ENCODE data around the gene CNOT8. TPM values are rescaled to one million over a fixed set of nuclear protein-coding genes. Genes with fewer than 3 reads are reported as not detected.

The CNOT8 gene
- total and polyA plus RNA-seq, 2 of the 4 experiments (the other 2 are of a cell fraction): 41.4 to 49.1 TPM

DNA sequence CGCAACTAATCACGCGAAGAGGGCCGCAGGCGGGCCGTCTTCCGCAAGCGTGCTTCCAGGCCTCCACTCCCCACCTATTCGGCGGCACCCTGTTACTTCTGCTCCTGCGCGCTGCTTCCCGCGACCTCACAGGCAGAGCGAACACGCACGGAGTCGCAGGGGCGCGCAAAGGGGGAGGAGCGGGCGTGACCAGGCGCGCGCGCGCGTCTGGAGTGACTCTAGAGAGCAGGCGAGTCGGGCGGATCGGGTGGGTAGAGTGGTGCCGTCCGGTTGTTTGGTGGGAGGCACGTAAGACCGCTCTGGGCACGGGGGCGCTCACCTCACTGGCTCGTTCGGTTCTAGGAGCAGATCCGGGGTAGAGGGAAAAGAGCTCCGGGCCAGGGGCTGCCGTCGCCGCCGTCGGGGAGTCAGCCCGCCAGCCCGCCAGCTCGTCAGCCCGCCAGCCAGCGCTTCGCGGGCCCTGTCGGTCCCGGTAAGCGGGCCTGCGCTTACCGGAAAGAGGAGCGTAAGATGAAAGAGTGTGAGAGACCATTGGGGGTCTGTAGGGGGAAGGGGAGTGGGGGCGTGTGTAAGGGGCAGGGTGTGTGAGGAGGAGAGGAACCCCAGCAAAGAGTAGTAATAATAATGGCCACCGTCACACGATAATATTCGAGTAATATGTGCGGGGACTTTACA, at the start of gene CNOT8 (continued):
- TF ChIP-seq, protein P1, sequence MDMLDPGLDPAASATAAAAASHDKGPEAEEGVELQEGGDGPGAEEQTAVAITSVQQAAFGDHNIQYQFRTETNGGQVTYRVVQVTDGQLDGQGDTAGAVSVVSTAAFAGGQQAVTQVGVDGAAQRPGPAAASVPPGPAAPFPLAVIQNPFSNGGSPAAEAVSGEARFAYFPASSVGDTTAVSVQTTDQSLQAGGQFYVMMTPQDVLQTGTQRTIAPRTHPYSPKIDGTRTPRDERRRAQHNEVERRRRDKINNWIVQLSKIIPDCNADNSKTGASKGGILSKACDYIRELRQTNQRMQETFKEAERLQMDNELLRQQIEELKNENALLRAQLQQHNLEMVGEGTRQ (IDR thresholded peaks at IDR 0.05; ENCODE audit: low read depth, low read length): no peak
- TF ChIP-seq MAZ (IDR thresholded peaks at IDR 0.05; ENCODE audit: borderline replicate concordance, low read depth, low read length): peak; percentile 60; the same call in 1 of the 2 replicates

DNA sequence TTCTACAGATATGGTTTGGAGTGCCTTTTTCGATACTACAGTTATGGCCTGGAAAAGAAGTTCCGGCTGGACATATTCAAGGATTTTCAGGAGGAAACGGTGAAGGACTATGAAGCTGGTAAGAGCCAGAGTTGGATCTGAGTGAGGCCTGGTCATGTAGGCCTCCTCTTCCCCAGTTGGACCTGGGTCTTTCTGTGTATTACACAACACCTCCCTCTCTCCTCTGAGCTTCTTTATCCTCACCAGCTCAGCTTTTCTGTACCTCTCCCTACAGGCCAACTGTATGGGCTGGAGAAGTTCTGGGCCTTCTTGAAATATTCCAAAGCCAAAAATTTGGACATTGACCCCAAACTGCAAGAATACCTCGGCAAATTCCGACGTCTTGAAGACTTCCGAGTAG, 47.2 kb upstream of the CNOT8 start:
- intact Hi-C loops (cut with micrococcal nuclease): loop anchor here (5.0 kb wide), 1 partner anchor 344 kb away; no protein-coding TSS in a partner anchor
- no peaks in the 10 kb centered on the region for H3K4me1 ChIP-seq (ENCODE audit: control insufficient read depth, insufficient read depth, low read length)
- no peak overlapping the region for H3K27ac ChIP-seq (ENCODE audit: insufficient read depth, low read length)
- H2BK15ac ChIP-seq (ENCODE audit: low read depth, low read length): no peak overlapping the region
- no TSS peak for BruUV-seq (replicated peaks)
- WGBS, 2 experiments (ENCODE audit: extremely low coverage in 2 of 2, insufficient read length in 1 of 2): 92% methylated on average over 2 of the region's 7 CpGs; no CpG with 5 or more reads in 1 of the 2 experiments
- no peak overlapping the region for H3K4ac ChIP-seq (ENCODE audit: low read depth, low read length)
- no peak overlapping the region for H3K4me2 ChIP-seq (ENCODE audit: low read depth, low read length)
- H3K18ac ChIP-seq (ENCODE audit: low read depth, low read length): no peak overlapping the region
- peaks cover 7% of the 10 kb centered on the region; the same call in 1 of the 2 replicates for H4K20me1 ChIP-seq (ENCODE audit: insufficient read depth, low read length)
- no peak for DNase-seq
- H2AK9ac ChIP-seq (replicated peaks; ENCODE audit: low read depth, low read length, poor library complexity): no peak overlapping the region
- H2BK5ac ChIP-seq (ENCODE audit: low read depth, low read length, poor library complexity, severe bottlenecking): no peak overlapping the region
- no peak overlapping the region for H4K91ac ChIP-seq (ENCODE audit: insufficient read depth, low read depth, low read length)
- peak; percentile 42; the same call in 1 of the 2 replicates for TF ChIP-seq CEBPB (IDR thresholded peaks at IDR 0.05; ENCODE audit: low read depth, low read length)
- TF ChIP-seq MAFK (IDR thresholded peaks at IDR 0.05; ENCODE audit: low read depth, low read length): no peak
- TF ChIP-seq MAZ (IDR thresholded peaks at IDR 0.05; ENCODE audit: borderline replicate concordance, low read depth, low read length): no peak
- no peak for TF ChIP-seq BHLHE40 (IDR thresholded peaks at IDR 0.05; ENCODE audit: low read depth, low read length)
- TF ChIP-seq, protein P1 (IDR thresholded peaks at IDR 0.05; ENCODE audit: low read depth, low read length): no peak
- no peak for TF ChIP-seq FOS (IDR thresholded peaks at IDR 0.05; ENCODE audit: low read depth, low read length)
- no peak for TF ChIP-seq MXI1 (IDR thresholded peaks at IDR 0.05; ENCODE audit: borderline replicate concordance, low read depth, low read length)
- H3K79me1 ChIP-seq (ENCODE audit: low read depth in 1 of 2, low read length in 2 of 2): peaks cover 20 to 39% of the 10 kb centered on the region in 2 experiments
- no peak overlapping the region for H3K23ac ChIP-seq (ENCODE audit: low read depth, low read length)
- no peak overlapping the region for H4K5ac ChIP-seq (ENCODE audit: low read depth, low read length)
- H3K27me3 ChIP-seq (ENCODE audit: control insufficient read depth, insufficient read depth, low read length): no peaks in the 10 kb centered on the region
- dilution Hi-C loops (cut with HindIII; ENCODE audit: low sequenced_read_pairs, unreplicated experiment): no loop called here
- peaks cover 5% of the 10 kb centered on the region for H3K9me1 ChIP-seq (ENCODE audit: insufficient read depth, low read length)
- ATAC-seq (ENCODE audit: low read depth): no peak
- H4K8ac ChIP-seq (ENCODE audit: low read depth in 2 of 2, low read length in 2 of 2): no peak overlapping the region
- no peak overlapping the region for H3K56ac ChIP-seq (ENCODE audit: extremely low read depth, insufficient read depth, low read length)
- ChIA-PET CTCF (no interaction called here), POLR2A (ENCODE audit: unreplicated experiment) (no interaction called here)
- H3K4me3 ChIP-seq (ENCODE audit: insufficient read depth, low read depth, low read length): no peak overlapping the region
- no peak overlapping the region for H3K9ac ChIP-seq (ENCODE audit: low read depth, low read length)
- H3K14ac ChIP-seq (replicated peaks; ENCODE audit: low read depth, low read length): no peak overlapping the region
- in situ Hi-C loops (cut with MboI; ENCODE audit: low sequenced_read_pairs): loop anchor here (25.0 kb wide), 1 partner anchor 349 kb away; no protein-coding TSS in a partner anchor
- H2AK5ac ChIP-seq (ENCODE audit: low read depth, low read length): no peak overlapping the region
- H3K9me3 ChIP-seq (ENCODE audit: control insufficient read depth, insufficient read depth, low read length): no peaks in the 10 kb centered on the region
- no peak overlapping the region for H2BK20ac ChIP-seq (ENCODE audit: low read depth, low read length)
- peaks cover 57% of the 10 kb centered on the region for H3K36me3 ChIP-seq (ENCODE audit: control insufficient read depth, insufficient read depth, low read length)
- no peak overlapping the region for H2AFZ ChIP-seq (replicated peaks; ENCODE audit: low read length, poor library complexity)
- H2BK120ac ChIP-seq (ENCODE audit: low read depth, low read length): no peak overlapping the region

Data from IMR-90 (cell line).